IMR-90 (cell line): ENCODE results near the gene FUT7. TPM values are rescaled to one million over a fixed set of nuclear protein-coding genes. Genes with fewer than 3 reads are reported as not detected.

ENCODE experiments used
- ATAC-seq: fragments of 200-7000 bp; cut with Tn5 transposase; 2 replicates; pipeline ENCODE4 v1.9.1; 2020; ENCODE audit warnings: low read depth, mild to moderate bottlenecking, moderate library complexity
- BruUV-seq: library from RNA; stranded (reverse); fragments of 400-500 nt; replicated peaks from 2 replicates; lab custom pipeline; 2021; lab: Mats Ljungman, UMichigan
- CTCF ChIA-PET: fragments of 300-600 bp; formaldehyde crosslinking; extraction: SDS; loops from one replicate; lab custom pipeline; 2021; ENCODE audit warnings: antibody characterized with exemption; lab: Yijun Ruan, JAX
- POLR2A ChIA-PET: fragments of 300-600 bp; sonication (Branson Sonifier 250); formaldehyde crosslinking; loops from one replicate; lab custom pipeline; 2022; ENCODE audit warnings: antibody characterized with exemption; ENCODE audit not compliant: unreplicated experiment; lab: Charles Lee
- DNase-seq: peaks from one replicate; pipeline ENCODE4 v3.0.0; 2013
- H2AFZ ChIP-seq: replicated peaks from 2 replicates; pipeline ENCODE3; 2013; ENCODE audit warnings: low read length, mild to moderate bottlenecking; ENCODE audit not compliant: poor library complexity
- H2AK5ac ChIP-seq: 2 replicates; pipeline ENCODE4 v1.6.1; 2013; ENCODE audit warnings: low read depth, low read length, inconsistent platforms
- H2AK9ac ChIP-seq: replicated peaks from 2 replicates; pipeline ENCODE3; 2013; ENCODE audit warnings: mild to moderate bottlenecking, low read depth, low read length, moderate library complexity; ENCODE audit not compliant: poor library complexity
- H2BK120ac ChIP-seq: 2 replicates; pipeline ENCODE4 v1.6.1; 2013; ENCODE audit warnings: low read depth, low read length, inconsistent platforms
- H2BK15ac ChIP-seq: 3 replicates; pipeline ENCODE4 v1.6.1; 2013; ENCODE audit warnings: low read depth, low read length, inconsistent platforms
- H2BK20ac ChIP-seq: 2 replicates; pipeline ENCODE4 v1.6.1; 2013; ENCODE audit warnings: low read depth, mild to moderate bottlenecking, inconsistent platforms, low read length, moderate library complexity
- H2BK5ac ChIP-seq: 2 replicates; pipeline ENCODE4 v1.6.1; 2013; ENCODE audit warnings: mild to moderate bottlenecking, low read depth, low read length, inconsistent platforms; ENCODE audit not compliant: poor library complexity, severe bottlenecking
- H3K14ac ChIP-seq: replicated peaks from 2 replicates; pipeline ENCODE4 v1.6.1; 2013; ENCODE audit warnings: low read depth, low read length, inconsistent platforms
- H3K18ac ChIP-seq: 2 replicates; pipeline ENCODE4 v1.6.1; 2013; ENCODE audit warnings: low read depth, low read length, control low read depth
- H3K23ac ChIP-seq: 2 replicates; pipeline ENCODE4 v1.6.1; 2013; ENCODE audit warnings: low read depth, low read length, inconsistent platforms
- H3K27ac ChIP-seq: 2 replicates; pipeline ENCODE4 v1.5.1; 2013; ENCODE audit warnings: mild to moderate bottlenecking, control low read depth, low read length; ENCODE audit not compliant: insufficient read depth
- H3K27me3 ChIP-seq: 2 replicates; pipeline ENCODE4 v1.6.1; 2013; ENCODE audit warnings: low read length; ENCODE audit not compliant: control insufficient read depth, insufficient read depth
- H3K36me3 ChIP-seq: 2 replicates; pipeline ENCODE4 v1.6.1; 2013; ENCODE audit warnings: low read length, mixed read lengths; ENCODE audit not compliant: control insufficient read depth, insufficient read depth
- H3K4ac ChIP-seq: 2 replicates; pipeline ENCODE4 v1.6.1; 2013; ENCODE audit warnings: low read depth, low read length, inconsistent platforms
- H3K4me1 ChIP-seq: 2 replicates; pipeline ENCODE4 v1.6.1; 2013; ENCODE audit warnings: low read length, mixed read lengths; ENCODE audit not compliant: control insufficient read depth, insufficient read depth
- H3K4me2 ChIP-seq: 2 replicates; pipeline ENCODE4 v1.6.1; 2013; ENCODE audit warnings: low read depth, mild to moderate bottlenecking, control low read depth, low read length, moderate library complexity
- H3K4me3 ChIP-seq: 2 replicates; pipeline ENCODE4 v1.5.1; 2013; ENCODE audit warnings: low read depth, mild to moderate bottlenecking, control low read depth, low read length, moderate library complexity; ENCODE audit not compliant: insufficient read depth
- H3K56ac ChIP-seq: 2 replicates; pipeline ENCODE4 v1.6.1; 2013; ENCODE audit warnings: low read length, inconsistent platforms; ENCODE audit not compliant: insufficient read depth; ENCODE audit errors: extremely low read depth
- H3K79me1 ChIP-seq, 2 experiments: 2 replicates each; pipeline ENCODE4 v1.6.1; 2013; ENCODE audit warnings: low read length in 2 of 2, inconsistent platforms in 1 of 2, low read depth in 1 of 2
- H3K9ac ChIP-seq: 2 replicates; pipeline ENCODE4 v1.6.1; 2013; ENCODE audit warnings: low read depth, low read length, control low read depth
- H3K9me1 ChIP-seq: 2 replicates; pipeline ENCODE4 v1.6.1; 2013; ENCODE audit warnings: low read length, inconsistent platforms; ENCODE audit not compliant: insufficient read depth
- H3K9me3 ChIP-seq: 2 replicates; pipeline ENCODE4 v1.6.1; 2013; ENCODE audit warnings: low read length; ENCODE audit not compliant: control insufficient read depth, insufficient read depth
- H4K20me1 ChIP-seq: 2 replicates; pipeline ENCODE4 v1.6.1; 2013; ENCODE audit warnings: low read length, inconsistent platforms; ENCODE audit not compliant: insufficient read depth
- H4K5ac ChIP-seq: 2 replicates; pipeline ENCODE4 v1.6.1; 2013; ENCODE audit warnings: mild to moderate bottlenecking, low read depth, low read length, control low read depth
- H4K8ac ChIP-seq, 2 experiments: 2 replicates each; pipeline ENCODE4 v1.6.1; 2013; ENCODE audit warnings: low read depth in 2 of 2, low read length in 2 of 2, control low read depth in 1 of 2, inconsistent platforms in 1 of 2
- H4K91ac ChIP-seq: 2 replicates; pipeline ENCODE4 v1.6.1; 2013; ENCODE audit warnings: low read depth, low read length, inconsistent platforms; ENCODE audit not compliant: insufficient read depth
- BHLHE40 ChIP-seq: fragments of 150-350 bp; IDR thresholded peaks from 2 replicates; pipeline ENCODE4 v1.6.1; 2016; ENCODE audit warnings: mild to moderate bottlenecking, low read depth, low read length
- CEBPB ChIP-seq: IDR thresholded peaks from 2 replicates; pipeline ENCODE4 v1.6.1; 2012; ENCODE audit warnings: low read depth, low read length, improper control_type of control experiment
- CHD1 ChIP-seq: IDR thresholded peaks from 2 replicates; pipeline ENCODE4 v1.6.1; 2012; ENCODE audit warnings: low read depth, low read length, improper control_type of control experiment
- FOS ChIP-seq: fragments of 150-350 bp; IDR thresholded peaks from 2 replicates; pipeline ENCODE4 v1.6.1; 2016; ENCODE audit warnings: low read depth, low read length
- MAFK ChIP-seq: IDR thresholded peaks from 2 replicates; pipeline ENCODE4 v1.6.1; 2012; ENCODE audit warnings: low read depth, low read length, improper control_type of control experiment
- MAZ ChIP-seq: IDR thresholded peaks from 2 replicates; pipeline ENCODE4 v1.6.1; 2012; ENCODE audit warnings: low read depth, mild to moderate bottlenecking, low read length, improper control_type of control experiment, moderate library complexity, borderline replicate concordance
- MXI1 ChIP-seq: IDR thresholded peaks from 2 replicates; pipeline ENCODE4 v1.6.1; 2012; ENCODE audit warnings: low read depth, mild to moderate bottlenecking, low read length, moderate library complexity, borderline replicate concordance
- NFE2L2 ChIP-seq: fragments of 150-350 bp; IDR thresholded peaks from 2 replicates; pipeline ENCODE4 v1.6.1; 2016; ENCODE audit warnings: low read depth, mild to moderate bottlenecking, low read length
- POLR2A ChIP-seq: IDR thresholded peaks from 2 replicates; pipeline ENCODE4 v1.6.1; 2012; ENCODE audit warnings: mild to moderate bottlenecking, low read depth, low read length
- RAD21 ChIP-seq: IDR thresholded peaks from 2 replicates; pipeline ENCODE4 v1.6.1; 2012; ENCODE audit warnings: low read length, improper control_type of control experiment
- RCOR1 ChIP-seq: IDR thresholded peaks from 2 replicates; pipeline ENCODE4 v1.6.1; 2012; ENCODE audit warnings: mild to moderate bottlenecking, low read length, improper control_type of control experiment; ENCODE audit not compliant: insufficient replicate concordance
- RFX5 ChIP-seq: IDR thresholded peaks from 2 replicates; pipeline ENCODE4 v1.8.0; 2012; ENCODE audit warnings: low read depth, mild to moderate bottlenecking, low read length, moderate library complexity
- SMC3 ChIP-seq: fragments of 150-350 bp; IDR thresholded peaks from 2 replicates; pipeline ENCODE4 v1.6.1; 2016; ENCODE audit warnings: low read depth, mild to moderate bottlenecking, antibody characterized with exemption, low read length, moderate library complexity
- WGBS, 2 experiments: methylation state at CpG; one replicate each; pipeline versions ENCODE4 v1.1.5 to v1.1.7; 2013; ENCODE audit warnings: missing lambda C conversion rate in 2 of 2; ENCODE audit not compliant: insufficient read length in 1 of 2; ENCODE audit errors: extremely low coverage in 2 of 2; 5-methylcytosine and 5-hydroxymethylcytosine counted together
- dilution Hi-C: fragments of 300-500 bp; cut with HindIII; formaldehyde crosslinking; loops from one replicate; pipeline ENCODE4 v1.14.3; 2018; ENCODE audit warnings: low sequenced_read_pairs; ENCODE audit not compliant: unreplicated experiment
- in situ Hi-C: fragments of 300-500 bp; cut with MboI; formaldehyde crosslinking; loops from 3 replicates; pipeline ENCODE4 v1.14.3; 2019; ENCODE audit warnings: low sequenced_read_pairs, inconsistent platforms, mixed read lengths
- intact Hi-C: fragments of 100-400 bp; cut with micrococcal nuclease; formaldehyde crosslinking; loops from 2 replicates; pipeline ENCODE4 v1.10.0; 2022
- polyA plus RNA-seq, 3 experiments: library from polyadenylated mRNA; depleted of rRNA; stranded (reverse); fragments of >200 nt; gene quantifications; 2 replicates each; pipeline ENCODE4 v1.2.3, GENCODE V29; 2012; ENCODE audit warnings: low replicate concordance in 1 of 3
- total RNA-seq: library from RNA; depleted of rRNA; stranded (reverse); fragments of >200 nt; gene quantifications from 2 replicates; pipeline ENCODE4 v1.2.3, GENCODE V29; 2012
- TF ChIP-seq, protein P1 (sequence below): fragments of 150-350 bp; IDR thresholded peaks from 2 replicates; pipeline ENCODE4 v1.6.1; 2017; ENCODE audit warnings: mild to moderate bottlenecking, antibody characterized with exemption, low read length, low read depth
- TF ChIP-seq, protein P2 (sequence below): conservative IDR thresholded peaks from 2 replicates; pipeline ENCODE4 v1.5.1; 2012; ENCODE audit warnings: mild to moderate bottlenecking, low read depth, low read length, improper control_type of control experiment
- TF ChIP-seq, protein P3 (sequence below): fragments of 150-350 bp; IDR thresholded peaks from 2 replicates; pipeline ENCODE4 v1.6.1; 2016; ENCODE audit warnings: low read depth, mild to moderate bottlenecking, low read length, moderate library complexity, borderline replicate concordance

FUT7 gene
- total and polyA plus RNA-seq, 2 of the 4 experiments (the other 2 are of a cell fraction), result not detected

DNA sequence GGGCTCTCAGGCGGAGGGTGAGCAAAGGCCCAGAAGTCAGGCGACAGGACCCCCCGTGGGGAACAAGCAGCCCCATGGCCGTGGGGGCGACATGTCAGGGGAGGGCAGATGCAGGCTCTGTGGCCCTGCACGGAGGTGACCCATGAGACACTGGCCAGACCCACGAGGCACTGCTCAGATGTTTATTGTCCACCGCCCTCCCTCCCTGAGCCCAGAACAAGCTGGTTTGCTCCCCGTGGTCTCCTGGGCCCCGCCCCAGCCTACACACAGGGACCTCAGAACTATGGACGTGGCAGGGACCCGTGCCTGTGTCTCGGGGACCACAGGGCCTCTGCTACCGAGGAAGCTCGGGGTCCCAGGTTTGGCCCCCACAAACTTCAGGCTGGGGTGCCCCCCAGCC is 1.9 kb downstream of the FUT7 start:
- H3K4me2 ChIP-seq, result no peak overlapping the region
- H4K91ac ChIP-seq, result no peak overlapping the region
- POLR2A ChIA-PET, result no interaction called here
- ATAC-seq (no peak), DNase-seq (no peak)
- no peak overlapping the region for H2BK20ac ChIP-seq
- H3K23ac ChIP-seq, result no peak overlapping the region
- H2AFZ ChIP-seq, result peak overlapping the region; percentile 11
- no peaks in the 10 kb centered on the region; the same call in 1 of the 2 replicates for H4K20me1 ChIP-seq
- no peak for TF ChIP-seq SMC3
- TF ChIP-seq, protein P1, sequence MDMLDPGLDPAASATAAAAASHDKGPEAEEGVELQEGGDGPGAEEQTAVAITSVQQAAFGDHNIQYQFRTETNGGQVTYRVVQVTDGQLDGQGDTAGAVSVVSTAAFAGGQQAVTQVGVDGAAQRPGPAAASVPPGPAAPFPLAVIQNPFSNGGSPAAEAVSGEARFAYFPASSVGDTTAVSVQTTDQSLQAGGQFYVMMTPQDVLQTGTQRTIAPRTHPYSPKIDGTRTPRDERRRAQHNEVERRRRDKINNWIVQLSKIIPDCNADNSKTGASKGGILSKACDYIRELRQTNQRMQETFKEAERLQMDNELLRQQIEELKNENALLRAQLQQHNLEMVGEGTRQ, result no peak
- no peak for TF ChIP-seq RFX5
- TF ChIP-seq, protein P2, sequence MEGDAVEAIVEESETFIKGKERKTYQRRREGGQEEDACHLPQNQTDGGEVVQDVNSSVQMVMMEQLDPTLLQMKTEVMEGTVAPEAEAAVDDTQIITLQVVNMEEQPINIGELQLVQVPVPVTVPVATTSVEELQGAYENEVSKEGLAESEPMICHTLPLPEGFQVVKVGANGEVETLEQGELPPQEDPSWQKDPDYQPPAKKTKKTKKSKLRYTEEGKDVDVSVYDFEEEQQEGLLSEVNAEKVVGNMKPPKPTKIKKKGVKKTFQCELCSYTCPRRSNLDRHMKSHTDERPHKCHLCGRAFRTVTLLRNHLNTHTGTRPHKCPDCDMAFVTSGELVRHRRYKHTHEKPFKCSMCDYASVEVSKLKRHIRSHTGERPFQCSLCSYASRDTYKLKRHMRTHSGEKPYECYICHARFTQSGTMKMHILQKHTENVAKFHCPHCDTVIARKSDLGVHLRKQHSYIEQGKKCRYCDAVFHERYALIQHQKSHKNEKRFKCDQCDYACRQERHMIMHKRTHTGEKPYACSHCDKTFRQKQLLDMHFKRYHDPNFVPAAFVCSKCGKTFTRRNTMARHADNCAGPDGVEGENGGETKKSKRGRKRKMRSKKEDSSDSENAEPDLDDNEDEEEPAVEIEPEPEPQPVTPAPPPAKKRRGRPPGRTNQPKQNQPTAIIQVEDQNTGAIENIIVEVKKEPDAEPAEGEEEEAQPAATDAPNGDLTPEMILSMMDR, result no peak
- TF ChIP-seq CHD1, result no peak
- TF ChIP-seq RAD21, result no peak
- no peak for TF ChIP-seq MXI1
- TF ChIP-seq, protein P3, sequence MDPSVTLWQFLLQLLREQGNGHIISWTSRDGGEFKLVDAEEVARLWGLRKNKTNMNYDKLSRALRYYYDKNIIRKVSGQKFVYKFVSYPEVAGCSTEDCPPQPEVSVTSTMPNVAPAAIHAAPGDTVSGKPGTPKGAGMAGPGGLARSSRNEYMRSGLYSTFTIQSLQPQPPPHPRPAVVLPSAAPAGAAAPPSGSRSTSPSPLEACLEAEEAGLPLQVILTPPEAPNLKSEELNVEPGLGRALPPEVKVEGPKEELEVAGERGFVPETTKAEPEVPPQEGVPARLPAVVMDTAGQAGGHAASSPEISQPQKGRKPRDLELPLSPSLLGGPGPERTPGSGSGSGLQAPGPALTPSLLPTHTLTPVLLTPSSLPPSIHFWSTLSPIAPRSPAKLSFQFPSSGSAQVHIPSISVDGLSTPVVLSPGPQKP, result no peak
- no peak for TF ChIP-seq RCOR1
- TF ChIP-seq MAFK, result no peak
- no peak for TF ChIP-seq MAZ
- no peak for TF ChIP-seq POLR2A
- no peak for TF ChIP-seq FOS
- no peak for TF ChIP-seq NFE2L2
- TF ChIP-seq CEBPB, result no peak
- TF ChIP-seq BHLHE40, result no peak
- no peak overlapping the region for H3K9ac ChIP-seq
- H3K79me1 ChIP-seq, result peaks cover 0 to 7% of the 10 kb centered on the region in 2 experiments; a peak in 2 of 4 replicates
- no peak overlapping the region for H2BK120ac ChIP-seq
- no peak overlapping the region for H3K4ac ChIP-seq
- H3K14ac ChIP-seq, result no peak overlapping the region
- no peaks in the 10 kb centered on the region for H3K36me3 ChIP-seq
- peaks cover 4% of the 10 kb centered on the region; the same call in 1 of the 2 replicates for H3K9me1 ChIP-seq
- H2BK15ac ChIP-seq, result no peak overlapping the region
- 46% methylated on average over 6 of the region's 15 CpGs; no CpG with 5 or more reads in 1 of the 2 experiments for WGBS, 2 experiments
- no TSS peak for BruUV-seq
- no peak overlapping the region for H4K5ac ChIP-seq
- H2AK5ac ChIP-seq, result no peak overlapping the region
- H3K27ac ChIP-seq, result no peak overlapping the region
- dilution Hi-C loops (no loop called here), intact Hi-C loops (no loop called here), in situ Hi-C loops (loop anchor here (10.0 kb wide), 1 partner anchor 245 kb away; no protein-coding TSS in a partner anchor)
- H3K27me3 ChIP-seq, result peaks cover 2% of the 10 kb centered on the region; the same call in 1 of the 2 replicates
- H3K4me3 ChIP-seq, result no peak overlapping the region
- H2BK5ac ChIP-seq, result no peak overlapping the region
- H2AK9ac ChIP-seq, result peak overlapping the region; percentile 65
- no peaks in the 10 kb centered on the region for H3K9me3 ChIP-seq
- H3K4me1 ChIP-seq, result peaks cover 5% of the 10 kb centered on the region
- no peak overlapping the region for H3K56ac ChIP-seq
- H4K8ac ChIP-seq, result no peak overlapping the region
- no peak overlapping the region for H3K18ac ChIP-seq
- CTCF ChIA-PET, result interaction anchor here (0.5 to 1.4 kb wide), 9 partner anchors 16 to 187 kb away, joined by 3 to 9 read pairs (median 4); partner anchors contain the start of genes AJM1, NPDC1, PAXX and SAPCD2
